HCT116 (cell line): ENCODE measurements around the gene CD74. TPM values are rescaled to one million over a fixed set of nuclear protein-coding genes. Genes with fewer than 3 reads are reported as not detected.

Source experiments
- ATAC-seq: fragments of 200-7000 bp; cut with Tn5 transposase; 2 replicates; pipeline ENCODE4 v1.9.1; 2020; ENCODE audit warnings: mild to moderate bottlenecking, moderate library complexity
- BruUV-seq: library from RNA; stranded (reverse); fragments of 400-500 nt; replicated peaks from 2 replicates; lab custom pipeline; 2021; lab: Mats Ljungman, UMichigan
- CTCF ChIA-PET: fragments of 300-600 bp; sonication (Branson Sonifier 250); formaldehyde crosslinking; loops from one replicate; lab custom pipeline; 2021; ENCODE audit warnings: antibody characterized with exemption; lab: Charles Lee
- POLR2A ChIA-PET: fragments of 300-600, 350-600 bp; sonication (Branson Sonifier 250); formaldehyde crosslinking; loops from one replicate; lab custom pipeline; 2021; ENCODE audit warnings: antibody characterized with exemption; lab: Charles Lee
- RAD21 ChIA-PET, 2 experiments: fragments of 300-600 bp; sonication (Branson Sonifier 250); formaldehyde crosslinking; loops; one replicate each; lab custom pipeline; 2023; ENCODE audit warnings: low total read pairs in 2 of 2; ENCODE audit not compliant: uncharacterized antibody in 2 of 2, unreplicated experiment in 2 of 2, low non-redundant PET in 1 of 2; lab: Charles Lee
- DNase-seq: peaks from one replicate; pipeline ENCODE4 v3.0.0-alpha.2; 2010; ENCODE audit warnings: low read depth, low spot score
- H2AFZ ChIP-seq: fragments of 200-600 bp; shearing (Covaris generic), sonication (generic); 2 replicates; pipeline ENCODE4 v1.6.1; 2017; ENCODE audit warnings: low read depth, mixed run types, mixed read lengths, antibody characterized with exemption, low read length; ENCODE audit not compliant: poor library complexity, severe bottlenecking
- H3K27ac ChIP-seq: 2 replicates; pipeline ENCODE4 v1.5.1; 2012; ENCODE audit warnings: low read depth, low read length
- H3K27me3 ChIP-seq: fragments of 200-600 bp; sonication (generic); 2 replicates; pipeline ENCODE4 v1.6.1; 2016; ENCODE audit warnings: mixed run types, low read length, mixed read lengths; ENCODE audit not compliant: insufficient read depth
- H3K36me3 ChIP-seq, 2 experiments: fragments of 200-500 bp in 1 of 2; fragments of 200-600 bp in 1 of 2; sonication (Bioruptor generic) in 1 of 2; sonication (generic) in 1 of 2; 2 replicates each; pipeline versions ENCODE4 v1.5.1 to v1.6.1; 2014 to 2016; ENCODE audit warnings: low read length in 2 of 2, inconsistent platforms in 1 of 2, mixed read lengths in 1 of 2, mixed run types in 1 of 2; ENCODE audit not compliant: insufficient read depth in 2 of 2, control insufficient read depth in 1 of 2
- H3K4me1 ChIP-seq, 2 experiments: fragments of 200-600 bp in 1 of 2; sonication (generic) in 1 of 2; 2 replicates each; pipeline versions ENCODE4 v1.5.1 to v1.6.1; 2012 to 2017; ENCODE audit warnings: low read length in 2 of 2, inconsistent platforms in 1 of 2, mild to moderate bottlenecking in 1 of 2, mixed read lengths in 1 of 2, mixed run types in 1 of 2, moderate library complexity in 1 of 2; ENCODE audit not compliant: insufficient read depth in 2 of 2, control insufficient read depth in 1 of 2
- H3K4me2 ChIP-seq: fragments of 200-600 bp; sonication (generic); 2 replicates; pipeline ENCODE4 v1.6.1; 2017; ENCODE audit warnings: mixed run types, low read length, mixed read lengths
- H3K4me3 ChIP-seq, 2 experiments: fragments of 200-600 bp in 1 of 2; sonication (generic) in 1 of 2; replicated peaks in 1 of 2; 2 replicates each; pipeline ENCODE4 v1.5.1; 2011 to 2016; ENCODE audit warnings: low read length in 2 of 2, control low read depth in 1 of 2, low read depth in 1 of 2, mild to moderate bottlenecking in 1 of 2, mixed read lengths in 1 of 2, mixed run types in 1 of 2
- H3K79me2 ChIP-seq: fragments of 200-600 bp; sonication (generic); 2 replicates; pipeline ENCODE4 v1.6.1; 2017; ENCODE audit warnings: mild to moderate bottlenecking, mixed run types, low read length, moderate library complexity, mixed read lengths; ENCODE audit not compliant: insufficient read depth
- H3K9ac ChIP-seq: fragments of 200-600 bp; sonication (generic); 2 replicates; pipeline ENCODE4 v1.6.1; 2016; ENCODE audit warnings: low read length, mixed read lengths
- H3K9me2 ChIP-seq: fragments of 200-600 bp; sonication (generic), shearing (Covaris generic); 2 replicates; pipeline ENCODE4 v1.6.1; 2017; ENCODE audit warnings: mixed run types, mild to moderate bottlenecking, moderate library complexity; ENCODE audit not compliant: insufficient read depth
- H3K9me3 ChIP-seq, 2 experiments: fragments of 200-500 bp in 1 of 2; fragments of 200-600 bp in 1 of 2; sonication (Bioruptor generic) in 1 of 2; sonication (generic) in 1 of 2; 2 replicates each; pipeline ENCODE4 v1.6.1; 2014 to 2017; ENCODE audit warnings: low read length in 2 of 2, mixed read lengths in 2 of 2, inconsistent platforms in 1 of 2, low read depth in 1 of 2, mild to moderate bottlenecking in 1 of 2, mixed run types in 1 of 2, moderate library complexity in 1 of 2; ENCODE audit not compliant: control insufficient read depth in 1 of 2, insufficient read depth in 1 of 2
- H4K20me1 ChIP-seq: fragments of 200-600 bp; sonication (generic), shearing (Covaris generic); 2 replicates; pipeline ENCODE4 v1.6.1; 2017; ENCODE audit warnings: mixed run types, mild to moderate bottlenecking, moderate library complexity; ENCODE audit not compliant: insufficient read depth
- ELF1 ChIP-seq: IDR thresholded peaks from 2 replicates; pipeline ENCODE4 v1.6.1; 2012; ENCODE audit warnings: low read depth, borderline replicate concordance
- POLR2AphosphoS5 ChIP-seq: IDR thresholded peaks from 2 replicates; pipeline ENCODE4 v1.6.1; 2011; ENCODE audit warnings: mild to moderate bottlenecking, low read depth, low read length, moderate library complexity
- RAD21 ChIP-seq: IDR thresholded peaks from 2 replicates; pipeline ENCODE4 v1.6.1; 2012; ENCODE audit warnings: low read depth, mild to moderate bottlenecking
- intact Hi-C: fragments of 100-400 bp; cut with micrococcal nuclease; formaldehyde crosslinking; loops from 2 replicates; pipeline ENCODE4 v1.10.0; 2022
- total RNA-seq: library from RNA; stranded (reverse); gene quantifications from one replicate; pipeline ENCODE4 v1.2.1, GENCODE V29; 2021; ENCODE audit not compliant: unreplicated experiment
- TF ChIP-seq, protein P1 (sequence below): IDR thresholded peaks from 2 replicates; pipeline ENCODE4 v1.6.1; 2012; ENCODE audit warnings: low read depth
- TF ChIP-seq, protein P2 (sequence below): IDR thresholded peaks from 2 replicates; pipeline ENCODE4 v1.6.1; 2011; ENCODE audit warnings: mild to moderate bottlenecking, low read length, moderate library complexity; ENCODE audit not compliant: insufficient replicate concordance; ENCODE audit errors: extremely low read depth

CD74 gene
- total RNA-seq, 1 experiment from 2014 or later: 8.9 TPM

- TF ChIP-seq, protein P1, sequence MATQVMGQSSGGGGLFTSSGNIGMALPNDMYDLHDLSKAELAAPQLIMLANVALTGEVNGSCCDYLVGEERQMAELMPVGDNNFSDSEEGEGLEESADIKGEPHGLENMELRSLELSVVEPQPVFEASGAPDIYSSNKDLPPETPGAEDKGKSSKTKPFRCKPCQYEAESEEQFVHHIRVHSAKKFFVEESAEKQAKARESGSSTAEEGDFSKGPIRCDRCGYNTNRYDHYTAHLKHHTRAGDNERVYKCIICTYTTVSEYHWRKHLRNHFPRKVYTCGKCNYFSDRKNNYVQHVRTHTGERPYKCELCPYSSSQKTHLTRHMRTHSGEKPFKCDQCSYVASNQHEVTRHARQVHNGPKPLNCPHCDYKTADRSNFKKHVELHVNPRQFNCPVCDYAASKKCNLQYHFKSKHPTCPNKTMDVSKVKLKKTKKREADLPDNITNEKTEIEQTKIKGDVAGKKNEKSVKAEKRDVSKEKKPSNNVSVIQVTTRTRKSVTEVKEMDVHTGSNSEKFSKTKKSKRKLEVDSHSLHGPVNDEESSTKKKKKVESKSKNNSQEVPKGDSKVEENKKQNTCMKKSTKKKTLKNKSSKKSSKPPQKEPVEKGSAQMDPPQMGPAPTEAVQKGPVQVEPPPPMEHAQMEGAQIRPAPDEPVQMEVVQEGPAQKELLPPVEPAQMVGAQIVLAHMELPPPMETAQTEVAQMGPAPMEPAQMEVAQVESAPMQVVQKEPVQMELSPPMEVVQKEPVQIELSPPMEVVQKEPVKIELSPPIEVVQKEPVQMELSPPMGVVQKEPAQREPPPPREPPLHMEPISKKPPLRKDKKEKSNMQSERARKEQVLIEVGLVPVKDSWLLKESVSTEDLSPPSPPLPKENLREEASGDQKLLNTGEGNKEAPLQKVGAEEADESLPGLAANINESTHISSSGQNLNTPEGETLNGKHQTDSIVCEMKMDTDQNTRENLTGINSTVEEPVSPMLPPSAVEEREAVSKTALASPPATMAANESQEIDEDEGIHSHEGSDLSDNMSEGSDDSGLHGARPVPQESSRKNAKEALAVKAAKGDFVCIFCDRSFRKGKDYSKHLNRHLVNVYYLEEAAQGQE: no peak
- TF ChIP-seq, protein P2, sequence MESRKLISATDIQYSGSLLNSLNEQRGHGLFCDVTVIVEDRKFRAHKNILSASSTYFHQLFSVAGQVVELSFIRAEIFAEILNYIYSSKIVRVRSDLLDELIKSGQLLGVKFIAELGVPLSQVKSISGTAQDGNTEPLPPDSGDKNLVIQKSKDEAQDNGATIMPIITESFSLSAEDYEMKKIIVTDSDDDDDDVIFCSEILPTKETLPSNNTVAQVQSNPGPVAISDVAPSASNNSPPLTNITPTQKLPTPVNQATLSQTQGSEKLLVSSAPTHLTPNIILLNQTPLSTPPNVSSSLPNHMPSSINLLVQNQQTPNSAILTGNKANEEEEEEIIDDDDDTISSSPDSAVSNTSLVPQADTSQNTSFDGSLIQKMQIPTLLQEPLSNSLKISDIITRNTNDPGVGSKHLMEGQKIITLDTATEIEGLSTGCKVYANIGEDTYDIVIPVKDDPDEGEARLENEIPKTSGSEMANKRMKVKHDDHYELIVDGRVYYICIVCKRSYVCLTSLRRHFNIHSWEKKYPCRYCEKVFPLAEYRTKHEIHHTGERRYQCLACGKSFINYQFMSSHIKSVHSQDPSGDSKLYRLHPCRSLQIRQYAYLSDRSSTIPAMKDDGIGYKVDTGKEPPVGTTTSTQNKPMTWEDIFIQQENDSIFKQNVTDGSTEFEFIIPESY: no peak
- no peak for TF ChIP-seq RAD21
Observed at GRCh38 chr5:150389531-150390266, 23.0 kb downstream of the CD74 start (continued).

DNA sequence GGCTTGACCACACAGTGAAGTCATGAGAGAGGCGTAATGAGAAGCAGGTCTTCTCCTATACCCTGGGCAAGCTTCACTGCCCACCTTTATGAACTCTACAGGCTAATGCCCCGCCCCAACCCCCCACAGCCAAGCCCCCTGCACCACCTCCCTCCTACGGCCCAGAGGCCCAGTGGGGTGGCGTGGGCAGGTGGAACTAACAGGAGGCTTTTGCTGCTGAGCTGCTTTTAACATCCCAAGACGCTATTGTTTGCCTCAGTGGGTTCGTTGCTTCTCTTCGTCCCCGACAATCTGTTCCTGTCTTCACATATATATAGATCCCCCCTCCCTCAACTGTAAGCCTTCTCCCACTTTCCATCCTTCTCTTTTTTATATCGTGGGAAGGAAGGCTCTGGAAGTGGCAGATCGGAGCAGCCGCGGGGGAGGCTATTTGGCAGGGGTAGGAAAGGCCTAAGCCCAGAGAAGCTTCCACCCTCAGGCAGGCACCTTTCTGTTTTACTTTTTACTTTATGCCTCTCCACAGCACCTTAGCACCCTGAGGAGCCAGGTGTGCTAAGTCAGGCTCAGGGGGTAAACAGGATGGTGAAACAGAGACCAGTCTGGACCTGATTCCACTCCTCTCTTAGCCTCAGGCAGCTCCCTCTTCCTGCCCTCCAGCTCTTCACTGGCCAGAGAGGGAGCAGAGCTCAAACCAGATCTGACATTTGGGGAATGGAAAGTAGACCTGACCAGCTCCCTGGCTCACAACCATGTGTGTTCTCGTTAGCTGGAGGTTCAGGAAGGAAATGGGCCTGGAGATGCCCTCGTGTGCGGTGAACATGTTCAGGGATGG is 26.5 kb downstream of the CD74 start:
- no TSS peak for BruUV-seq
- H3K27ac ChIP-seq: no peak overlapping the region
- RAD21 ChIA-PET: no interaction called here
- H3K79me2 ChIP-seq: peaks cover 10% of the 10 kb centered on the region; the same call in 1 of the 2 replicates
- no peaks in the 10 kb centered on the region for H3K4me1 ChIP-seq
- H3K4me2 ChIP-seq: no peak overlapping the region
- CTCF ChIA-PET: no interaction called here
- H3K9me2 ChIP-seq: no peaks in the 10 kb centered on the region
- peaks cover 47 to 78% of the 10 kb centered on the region in 2 experiments for H3K36me3 ChIP-seq
- no peaks in the 10 kb centered on the region for H4K20me1 ChIP-seq
- H3K27me3 ChIP-seq: no peaks in the 10 kb centered on the region
- no peak overlapping the region for H3K9ac ChIP-seq
- H2AFZ ChIP-seq: no peak overlapping the region
- TF ChIP-seq RAD21: no peak
- no peak for TF ChIP-seq ELF1
- no peak for TF ChIP-seq POLR2AphosphoS5
- H3K9me3 ChIP-seq: no peaks in the 10 kb centered on the region
- H3K4me3 ChIP-seq: no peak overlapping the region
- intact Hi-C loops: no loop called here
- ATAC-seq (no peak), DNase-seq (no peak)
- POLR2A ChIA-PET: no interaction called here
